ENCODE results near the gene TBX20.
"Not testable (repeated sequence)": the region's sequence is repeated elsewhere in the genome, so short reads cannot be mapped to it uniquely, and the experiment has no call there.

The TBX20 gene

DNA sequence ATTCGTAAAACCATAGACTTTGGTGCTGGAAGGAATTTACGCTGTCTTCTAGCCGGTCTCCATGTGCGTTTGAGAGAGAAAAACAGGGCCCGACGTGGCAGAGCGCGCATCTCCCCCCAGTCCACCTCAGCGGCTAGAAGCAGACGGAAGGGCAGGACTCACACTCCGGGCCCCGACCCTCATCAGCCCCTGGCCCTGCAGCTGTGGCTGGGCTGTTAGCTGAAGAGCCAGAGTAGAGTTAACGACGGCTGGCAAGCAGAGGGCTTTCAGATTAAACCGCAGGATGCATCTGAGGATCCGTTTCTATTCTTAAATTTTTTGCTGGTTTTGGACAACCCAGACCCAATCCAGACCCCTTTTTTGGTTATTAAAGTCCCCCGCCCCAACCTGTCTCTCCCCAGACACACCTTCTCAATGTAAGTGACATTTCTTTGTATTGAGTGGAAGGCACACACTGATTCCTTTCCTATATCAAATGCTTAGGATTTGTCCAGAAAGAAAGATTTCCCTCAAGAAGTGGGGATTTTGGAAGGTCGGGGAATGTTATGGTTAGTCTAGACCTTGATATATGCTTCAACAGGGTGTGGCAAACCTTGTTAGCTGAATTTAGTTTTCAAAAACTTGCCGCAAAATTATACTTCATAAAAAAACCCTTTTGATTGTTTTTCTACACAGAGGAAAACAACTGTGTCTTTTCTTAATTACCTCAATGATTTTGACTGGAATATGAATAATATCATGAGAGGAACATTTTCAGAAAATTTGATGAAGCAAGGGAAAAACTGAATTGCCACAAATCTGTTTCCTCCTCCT is 1.7 kb upstream of the TBX20 start:
- DNase-seq (ENCODE audit: low read depth in 3 of 3): no peak

DNA sequence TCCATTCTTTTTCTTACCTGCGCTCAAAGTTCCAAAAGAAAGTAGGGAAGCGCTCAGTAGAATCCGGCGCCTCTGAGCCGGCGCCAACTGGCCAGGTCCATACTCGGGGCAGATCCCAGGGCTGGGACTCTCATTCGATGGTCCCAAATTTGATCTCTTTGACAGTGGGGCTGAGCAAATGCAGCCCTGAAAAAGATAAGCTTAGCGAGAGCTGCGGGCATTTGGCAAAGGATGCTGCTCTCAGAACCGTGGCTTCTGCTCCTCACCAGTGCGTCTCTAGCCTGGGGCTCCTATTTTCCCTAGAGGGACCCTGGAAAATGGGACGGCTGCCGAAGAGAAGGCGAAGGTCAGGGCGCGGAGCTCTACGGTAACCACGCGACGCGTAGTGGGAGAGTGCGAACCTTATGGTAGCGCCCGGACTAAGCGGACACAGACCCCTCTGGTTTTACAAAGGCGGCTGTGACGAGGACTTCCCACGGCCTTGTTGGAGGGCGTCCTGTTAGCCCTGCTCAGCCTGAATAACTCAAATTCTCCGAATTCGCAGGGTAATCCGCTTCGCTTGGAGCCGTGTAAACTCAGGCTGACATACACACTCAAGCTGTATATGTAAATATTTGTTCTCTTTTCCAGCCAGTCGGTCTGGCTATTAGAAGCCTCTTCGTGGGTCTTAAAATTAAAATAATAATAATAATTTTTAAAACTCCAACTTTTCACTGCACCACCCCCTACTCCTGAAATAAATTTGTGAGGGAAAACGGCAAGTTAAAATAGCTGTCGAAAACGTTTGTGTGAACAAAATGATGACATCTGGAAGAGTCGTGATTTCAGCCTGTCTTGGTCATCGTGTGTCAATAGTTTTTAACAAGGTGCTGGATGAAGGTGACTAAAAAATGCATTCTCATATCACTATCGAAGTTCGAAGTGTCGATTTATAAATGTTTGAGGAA is 869 bp upstream of the TBX20 start:
- no peak for DNase-seq (ENCODE audit: low read depth in 3 of 3)

DNA sequence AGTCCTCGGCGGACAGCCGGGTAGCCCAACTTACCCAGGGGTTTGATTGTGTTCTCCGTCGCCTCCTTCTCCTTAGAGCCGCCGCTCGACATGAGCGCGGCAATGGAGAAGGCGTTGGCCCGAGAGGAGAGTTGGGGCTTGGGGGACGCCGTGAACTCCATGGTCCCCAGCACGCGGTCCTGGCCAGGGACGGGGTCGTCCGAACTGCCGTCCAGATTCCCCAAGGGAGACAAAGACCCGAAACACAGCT is 515 bp downstream of the TBX20 start:
- no peak for DNase-seq (ENCODE audit: low read depth in 3 of 3)

DNA sequence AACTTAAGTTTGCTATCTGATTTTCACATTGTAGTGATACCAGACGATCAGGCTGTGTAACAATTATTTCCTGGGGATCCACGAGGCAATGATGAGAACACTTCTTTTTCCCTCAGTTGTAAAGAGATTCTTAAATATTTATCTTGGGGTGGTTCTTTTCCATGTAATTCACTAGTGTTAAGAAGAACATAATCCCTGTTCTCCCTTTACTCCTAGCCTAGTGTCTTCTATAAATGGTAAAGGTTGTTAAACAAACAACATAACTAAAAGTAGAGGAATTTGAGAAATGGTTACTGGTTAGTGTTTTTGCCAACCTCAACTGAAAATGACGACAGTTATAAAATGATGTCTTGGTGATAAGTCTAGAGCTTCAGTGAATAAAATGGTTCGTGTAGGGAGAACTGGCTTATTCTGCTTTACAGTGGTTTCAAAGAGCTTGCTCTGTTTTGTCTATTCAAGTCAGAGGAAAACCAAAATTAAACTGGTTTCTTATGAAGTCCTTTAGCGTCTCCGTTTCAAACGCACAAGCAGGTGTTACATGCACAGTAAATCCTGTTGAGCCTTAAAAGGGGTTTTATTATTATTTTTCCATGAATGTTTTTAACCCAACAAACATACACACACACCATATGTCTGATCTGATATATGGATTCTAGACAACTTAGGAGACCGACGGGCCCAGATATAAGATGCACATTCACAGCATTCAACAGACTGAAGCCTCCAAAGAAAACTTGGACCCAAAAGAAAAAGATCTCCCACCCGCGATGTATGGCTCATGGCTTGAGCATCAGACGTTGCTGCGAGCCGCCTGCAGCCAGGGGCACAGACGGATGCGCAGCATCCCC is 1.1 kb downstream of the TBX20 start:
- DNase-seq (ENCODE audit: low read depth in 3 of 3): no peak

DNA sequence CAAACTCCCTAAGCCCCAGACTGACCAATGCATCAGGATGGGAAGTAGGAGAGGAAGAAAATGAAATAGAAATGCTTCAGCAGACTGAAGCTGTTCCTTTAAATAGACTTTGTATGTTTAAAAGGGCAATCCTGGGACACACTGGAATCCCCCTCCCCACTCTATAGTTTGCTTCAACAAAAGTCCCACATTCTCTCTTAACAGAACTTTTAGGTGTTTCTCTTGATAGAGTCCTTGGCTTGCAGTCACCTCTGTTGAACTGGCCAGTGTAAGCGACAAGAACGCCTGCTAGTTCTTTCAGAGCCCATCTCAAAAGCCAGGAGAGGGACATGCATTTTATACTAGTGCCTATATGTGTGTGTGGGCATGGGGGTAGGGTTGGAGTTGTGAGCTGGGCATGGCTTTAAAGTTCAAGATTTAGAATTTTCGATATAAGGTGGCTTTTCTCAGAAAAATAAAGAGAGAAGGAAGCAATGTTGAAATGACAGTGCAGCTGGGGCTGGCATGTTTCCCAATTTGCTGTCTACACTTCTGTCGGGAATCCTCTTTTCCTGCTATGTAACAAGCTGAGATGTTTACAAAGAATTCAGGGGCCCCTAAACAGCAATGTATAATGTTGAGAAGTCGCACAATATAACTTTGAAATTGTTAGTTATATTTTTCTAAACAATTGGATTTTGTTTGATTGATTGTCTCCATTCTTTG is 2.1 kb downstream of the TBX20 start:
- DNase-seq (ENCODE audit: low read depth in 3 of 3): no peak

DNA sequence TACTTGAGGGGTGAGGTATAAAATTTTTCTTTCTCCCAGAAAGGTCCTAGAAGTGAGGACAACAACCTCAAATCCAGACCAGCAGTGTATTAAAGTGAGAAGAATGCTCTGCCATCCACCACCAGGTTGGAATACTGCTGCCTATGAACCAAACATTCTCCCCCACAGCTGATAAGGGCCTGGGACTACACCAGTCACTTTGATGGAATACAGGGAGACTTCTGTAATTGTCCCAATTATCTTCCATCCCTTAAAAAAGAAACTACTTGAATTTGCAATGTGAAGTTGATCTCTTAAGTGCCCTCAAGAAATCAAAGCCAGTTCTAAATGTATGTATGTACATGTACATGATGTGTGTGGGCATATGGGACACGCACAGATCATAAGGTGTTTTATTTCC is 3.0 kb downstream of the TBX20 start:
- no peak for DNase-seq (ENCODE audit: low read depth in 3 of 3)

DNA sequence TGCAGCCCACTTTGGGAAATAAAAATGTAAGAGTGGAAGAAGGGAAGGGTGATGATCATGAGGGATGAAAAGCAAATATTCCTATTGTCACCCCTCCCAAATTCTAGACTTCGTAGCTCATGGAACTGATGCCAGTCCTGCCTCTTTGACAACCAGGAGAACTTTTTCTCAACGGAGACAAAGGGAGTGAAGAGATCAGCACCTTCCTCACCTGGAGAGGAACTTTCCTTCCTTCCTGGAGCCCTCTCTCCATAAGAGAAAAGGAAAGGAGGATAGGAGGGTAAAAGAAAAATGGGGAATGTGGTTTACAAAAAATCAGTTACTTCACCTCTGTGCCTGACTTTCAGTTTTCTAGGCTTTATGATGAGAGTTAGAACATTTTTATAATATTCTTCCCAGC is 3.4 kb downstream of the TBX20 start:
- no peak for DNase-seq (ENCODE audit: low read depth in 3 of 3)

DNA sequence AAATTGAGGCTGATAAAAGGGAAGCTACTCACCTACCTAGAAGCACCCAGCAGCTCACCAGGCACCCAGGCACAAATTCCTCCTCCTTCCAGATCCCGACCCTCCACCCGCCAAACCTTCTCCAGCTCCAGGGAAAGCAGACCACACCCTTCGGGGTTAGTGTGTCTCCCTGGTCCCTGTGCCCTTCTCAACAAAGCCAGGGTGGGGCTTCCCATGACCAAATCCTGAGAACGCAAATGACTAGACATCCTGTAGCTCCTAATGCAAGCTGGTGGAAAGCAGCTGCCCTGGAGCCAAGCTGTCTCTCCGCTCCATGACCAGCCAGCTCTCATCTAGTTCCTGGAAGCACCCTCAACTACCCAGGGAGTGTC is 4.4 kb downstream of the TBX20 start:
- DNase-seq (ENCODE audit: low read depth in 3 of 3): no peak

DNA sequence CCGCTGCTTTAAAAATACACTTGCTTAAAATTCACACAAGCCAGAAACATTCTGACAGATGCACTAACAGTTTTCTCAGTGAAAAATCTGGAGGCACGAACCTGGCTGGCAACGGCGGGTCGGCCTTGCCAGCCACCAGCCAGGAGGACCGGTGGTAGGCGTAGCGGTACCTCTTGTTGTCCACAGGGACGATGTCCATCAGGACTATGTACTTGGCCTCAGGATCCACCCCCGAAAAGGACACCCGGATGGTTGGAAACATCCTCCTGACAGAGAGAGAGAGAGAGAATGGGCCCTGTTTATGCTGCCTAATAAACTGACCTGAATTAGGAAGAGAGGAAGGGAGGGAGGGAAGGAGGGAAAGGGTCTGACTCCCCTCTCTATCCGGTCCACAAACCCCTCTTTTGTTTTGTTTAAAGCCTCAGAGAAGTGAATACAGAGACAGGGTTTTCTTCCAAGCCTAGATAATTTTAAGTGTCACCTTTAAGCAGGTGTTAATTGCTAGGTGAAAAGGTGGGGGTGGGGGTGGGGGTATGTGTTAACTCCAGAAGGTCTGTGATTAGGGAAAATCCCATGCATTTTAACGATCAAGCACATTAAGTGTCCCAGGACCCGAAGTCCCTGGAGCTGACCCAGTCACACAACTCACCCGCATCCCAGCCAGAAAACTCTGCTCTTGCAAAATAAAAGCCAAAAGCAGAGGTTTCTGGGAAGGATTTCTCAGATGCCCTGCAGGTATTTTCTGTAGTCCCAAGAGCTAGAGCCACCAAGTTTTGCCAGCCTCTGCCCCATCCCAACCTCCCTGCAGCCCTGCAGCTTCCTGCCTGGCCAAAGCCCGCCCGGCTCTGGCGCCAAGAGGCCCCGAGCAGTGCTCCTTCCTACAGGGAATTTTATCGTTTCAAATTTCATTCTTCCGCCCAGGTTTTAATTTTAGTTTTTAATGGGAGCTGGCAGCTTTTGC is 5.0 kb downstream of the TBX20 start:
- no peak for DNase-seq (ENCODE audit: low read depth in 3 of 3)

DNA sequence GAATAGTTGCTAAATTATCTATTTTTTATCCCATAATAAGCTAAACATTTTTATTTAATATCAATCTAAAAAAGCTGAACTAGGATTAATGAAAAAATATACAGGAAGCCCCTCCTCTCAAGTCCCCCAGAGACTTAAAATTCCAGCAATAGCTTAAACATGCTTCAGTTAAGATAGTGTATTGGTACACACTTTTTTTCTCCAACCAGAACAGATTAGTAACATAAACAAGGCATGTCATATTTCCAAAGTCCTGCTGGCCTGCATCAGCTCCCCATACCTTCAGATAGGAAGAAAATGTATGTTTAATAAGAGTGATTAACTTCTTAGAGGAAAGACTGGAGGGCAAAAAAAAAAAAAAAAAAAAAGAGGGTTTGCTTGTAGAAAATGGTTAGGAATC is 7.1 kb downstream of the TBX20 start:
- no peak for DNase-seq (ENCODE audit: low read depth in 3 of 3)

DNA sequence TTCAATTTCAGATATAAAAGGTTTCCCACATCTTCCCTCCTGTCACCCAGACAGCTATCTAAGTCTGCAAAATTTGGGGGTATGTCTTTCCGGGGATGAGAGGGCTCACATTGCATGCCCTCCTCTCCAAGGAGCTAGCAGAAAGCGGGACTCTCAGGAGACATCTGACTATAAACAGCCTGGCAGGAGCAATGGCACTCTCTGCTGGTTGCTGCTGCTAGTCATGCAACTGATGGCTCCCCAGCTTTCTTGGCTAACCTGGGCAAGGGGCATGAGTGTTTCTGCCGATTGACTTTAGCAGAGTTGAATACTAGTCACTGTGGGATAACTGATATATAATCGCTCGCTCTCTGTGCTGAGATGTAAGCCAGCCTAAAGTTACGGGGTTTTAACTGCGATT is 12.0 kb downstream of the TBX20 start:
- DNase-seq (ENCODE audit: low read depth in 3 of 3): no peak

DNA sequence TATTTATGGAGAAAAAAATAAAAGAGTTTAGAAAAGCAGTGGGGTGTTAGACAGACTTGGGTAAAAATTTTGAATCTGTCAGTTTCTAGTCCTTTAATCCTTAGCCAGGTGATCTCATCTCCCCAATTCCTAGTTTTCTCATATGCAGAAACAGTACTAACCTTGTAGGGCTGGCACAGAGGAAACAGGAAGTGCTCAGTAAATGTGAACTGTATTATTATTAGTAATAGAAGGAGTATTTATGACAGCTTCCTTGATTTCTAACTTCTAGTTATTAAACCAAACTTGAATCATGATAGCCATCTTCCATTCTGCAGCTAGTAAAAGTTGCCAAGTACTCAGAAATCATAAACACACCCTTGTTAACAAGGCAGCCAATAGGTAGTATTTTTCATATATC is 12.5 kb downstream of the TBX20 start:
- DNase-seq (ENCODE audit: low read depth in 3 of 3): no peak

DNA sequence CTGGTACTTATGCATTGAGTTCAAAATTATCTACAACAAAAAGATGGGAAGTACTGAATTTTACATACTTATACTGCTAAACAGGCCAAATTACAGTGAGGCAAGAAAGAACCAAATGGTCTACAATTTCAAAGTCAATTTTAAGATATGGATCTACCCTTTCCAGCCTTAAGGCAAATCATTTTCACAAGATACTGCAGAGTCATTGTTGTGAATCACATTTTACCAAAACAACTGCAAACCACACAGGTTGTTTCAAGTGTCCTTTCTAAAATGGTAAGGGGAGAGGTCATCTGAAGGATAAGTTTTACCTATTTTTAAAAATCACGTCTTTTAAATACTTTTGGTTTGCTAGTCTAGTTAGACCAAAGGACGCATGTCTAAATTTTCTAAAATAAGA is 12.9 kb downstream of the TBX20 start:
- DNase-seq (ENCODE audit: low read depth in 3 of 3): not testable (repeated sequence)

DNA sequence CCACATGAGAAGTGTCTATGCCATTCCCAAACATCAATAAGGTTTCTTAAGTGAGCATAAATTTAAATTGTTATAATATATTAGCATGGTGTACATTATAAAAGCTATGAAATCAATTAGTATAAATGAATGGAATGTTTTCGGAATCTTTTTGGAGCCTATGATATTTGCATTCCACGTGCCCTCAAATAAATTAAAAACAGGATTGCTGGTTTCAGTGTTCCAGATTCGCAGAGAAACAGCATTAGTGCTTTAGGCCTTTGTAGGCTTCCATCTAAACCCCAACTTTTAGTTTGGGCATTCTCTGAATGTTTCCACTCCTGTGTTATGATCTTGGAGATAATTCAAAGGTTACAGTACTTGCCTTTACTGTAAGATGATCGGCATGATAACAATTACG is 15.4 kb downstream of the TBX20 start:
- DNase-seq (ENCODE audit: low read depth in 3 of 3): not testable (repeated sequence)

DNA sequence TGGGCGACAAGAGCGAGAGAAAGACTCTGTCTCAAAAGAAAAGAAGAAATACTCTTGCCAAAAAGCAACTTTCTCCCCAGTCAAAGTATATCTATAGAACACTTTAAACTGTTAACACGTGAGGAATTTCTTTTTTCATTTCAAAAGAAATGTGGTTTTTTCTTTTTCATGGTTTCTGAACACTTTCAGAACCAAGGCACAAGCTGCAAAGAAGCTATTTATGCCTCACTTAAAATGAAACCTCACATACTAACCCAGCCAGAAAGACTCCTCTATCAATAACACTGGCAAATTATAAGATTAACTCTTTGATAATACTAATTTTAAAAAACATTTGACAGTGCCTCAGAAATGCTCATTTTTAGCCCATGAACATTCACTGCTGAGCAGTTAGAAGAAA is 20.9 kb downstream of the TBX20 start:
- no peak for DNase-seq (ENCODE audit: low read depth in 3 of 3)

DNA sequence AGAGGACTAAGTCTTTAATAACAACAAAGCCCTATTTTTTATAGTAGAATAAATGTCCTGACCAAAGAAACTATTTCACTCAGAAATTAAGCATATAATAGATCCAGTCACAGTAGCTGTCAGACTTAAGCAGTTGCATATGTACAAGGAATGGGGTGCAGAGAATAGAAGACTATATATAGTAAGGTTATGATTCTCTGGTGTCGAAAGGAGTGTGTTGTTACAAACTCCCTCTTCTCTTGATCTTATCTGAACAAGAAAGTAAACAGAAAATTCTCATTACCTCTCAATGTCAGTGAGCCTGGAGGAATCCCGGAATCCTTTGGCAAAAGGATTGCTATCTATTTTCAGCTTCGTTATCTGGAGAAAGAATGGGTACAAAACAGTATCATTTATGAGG is 22.7 kb downstream of the TBX20 start:
- DNase-seq (ENCODE audit: low read depth in 3 of 3): not testable (repeated sequence)

DNA sequence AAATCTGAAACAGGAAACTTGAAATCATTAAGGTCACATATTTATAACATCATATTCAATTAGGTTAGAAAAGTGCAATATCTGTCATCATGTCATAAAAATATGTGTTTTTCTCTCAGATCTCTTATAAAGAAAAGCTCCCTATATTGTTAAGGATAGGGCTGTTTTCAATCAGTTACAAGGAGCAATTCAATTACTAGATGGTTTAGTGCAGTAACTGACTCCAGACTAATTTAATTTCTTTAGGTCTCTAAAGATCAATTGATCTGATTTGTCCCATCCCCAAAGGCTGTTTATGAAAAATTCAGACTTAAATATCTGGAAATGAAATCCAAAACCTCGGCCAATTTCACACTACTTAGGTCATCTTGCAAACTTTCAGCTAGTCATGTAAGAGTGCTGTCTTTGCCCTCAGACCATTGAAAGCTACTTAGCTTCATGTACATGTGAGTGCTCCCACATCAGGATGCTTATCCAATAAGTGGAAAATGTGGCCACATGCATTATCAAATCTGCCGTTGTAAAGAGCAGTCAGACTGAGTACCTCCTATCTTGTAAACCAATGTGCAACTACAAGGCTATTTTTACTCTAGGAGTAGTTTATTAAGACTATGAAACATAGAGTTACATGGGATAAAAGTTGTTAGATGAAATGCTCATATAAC is 24.7 kb downstream of the TBX20 start:
- DNase-seq (ENCODE audit: low read depth in 3 of 3): not testable (repeated sequence)

DNA sequence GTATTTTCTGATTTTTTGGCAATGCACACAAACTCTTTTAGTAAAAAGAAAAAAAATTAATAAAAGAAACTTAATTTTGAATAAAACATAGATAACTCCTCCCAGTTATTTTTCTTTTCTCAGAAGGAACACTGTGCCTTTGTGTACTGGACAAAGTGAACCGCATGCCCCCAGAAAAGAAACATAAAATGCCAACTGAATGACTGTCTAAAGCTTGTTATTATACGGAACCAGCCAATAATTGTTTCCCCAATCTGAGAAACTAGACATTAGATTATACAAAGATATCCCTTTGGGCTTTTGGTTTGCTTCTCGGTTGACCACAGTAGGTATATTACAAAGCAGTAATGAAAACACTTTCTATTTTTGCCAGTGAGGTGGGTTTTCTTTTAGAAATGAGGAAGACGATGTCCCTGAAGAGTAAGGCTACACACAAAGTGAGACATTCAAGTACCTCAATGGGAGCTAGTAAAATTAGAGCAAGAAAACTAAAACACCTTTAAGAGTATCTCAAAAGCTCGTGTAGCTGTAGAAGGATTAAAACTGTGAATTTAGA is 25.3 kb downstream of the TBX20 start:
- DNase-seq (ENCODE audit: low read depth in 3 of 3): not testable (repeated sequence)

DNA sequence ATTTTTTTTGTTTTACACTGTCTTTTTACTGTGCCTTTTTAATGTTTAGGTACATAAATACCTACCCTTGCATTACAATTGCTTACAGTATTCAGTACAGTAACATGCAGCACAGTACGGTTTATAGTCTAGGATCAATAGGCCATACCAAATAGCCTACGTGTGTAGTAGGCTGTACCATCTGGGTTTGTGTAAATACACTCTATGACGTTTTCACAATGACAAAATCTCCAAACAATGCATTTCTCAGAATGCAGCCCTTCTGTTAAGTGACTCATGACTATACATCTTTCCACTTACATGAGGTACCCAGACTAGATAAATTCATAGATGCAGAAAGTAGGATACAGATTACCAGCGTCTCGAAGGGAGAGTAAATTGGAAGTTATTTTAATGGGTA is 26.5 kb downstream of the TBX20 start:
- DNase-seq (ENCODE audit: low read depth in 3 of 3): not testable (repeated sequence)

DNA sequence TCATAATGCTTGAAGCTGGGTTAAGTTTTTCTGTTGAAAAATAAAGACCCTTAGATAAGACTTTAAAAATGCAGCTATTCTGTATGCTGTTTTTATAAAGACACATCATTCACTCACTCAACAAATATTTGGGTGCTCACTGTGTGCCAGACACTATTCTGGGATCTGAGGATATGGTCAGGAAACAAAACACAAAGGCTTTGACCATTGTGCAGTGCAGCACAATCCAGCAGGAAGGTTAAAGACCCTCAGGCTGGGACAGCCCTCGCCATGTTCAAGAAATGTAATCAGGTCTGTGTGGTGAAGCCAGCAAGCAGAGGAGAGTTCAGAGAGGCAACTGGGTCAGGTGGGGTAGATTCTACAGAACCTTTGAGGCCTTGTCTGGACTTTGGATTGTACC is 31.5 kb downstream of the TBX20 start:
- DNase-seq (ENCODE audit: low read depth in 3 of 3): not testable (repeated sequence)
